Choroid plexus epithelial cell (primary cell): Measurements from ENCODE around the gene INHA.

Experiments
- DNase-seq: peaks from one replicate; pipeline ENCODE4 v3.0.0-alpha.2; 2010; ENCODE audit warnings: low read depth
- H3K4me3 ChIP-seq: 2 replicates; pipeline ENCODE4 v1.5.1; 2011; ENCODE audit warnings: low read depth, mild to moderate bottlenecking, control low read depth, low read length, moderate library complexity
- TF ChIP-seq, protein P1 (sequence below): conservative IDR thresholded peaks from 2 replicates; pipeline ENCODE4 v1.5.1; 2011; ENCODE audit warnings: low read depth, mild to moderate bottlenecking, control low read depth, inconsistent platforms, low read length, moderate library complexity

The INHA gene

GRCh38 chr2:219547621-219548020 lies 24.5 kb upstream of the INHA start:
- no peak for DNase-seq
- H3K4me3 ChIP-seq = no peak overlapping the region
- TF ChIP-seq, protein P1, sequence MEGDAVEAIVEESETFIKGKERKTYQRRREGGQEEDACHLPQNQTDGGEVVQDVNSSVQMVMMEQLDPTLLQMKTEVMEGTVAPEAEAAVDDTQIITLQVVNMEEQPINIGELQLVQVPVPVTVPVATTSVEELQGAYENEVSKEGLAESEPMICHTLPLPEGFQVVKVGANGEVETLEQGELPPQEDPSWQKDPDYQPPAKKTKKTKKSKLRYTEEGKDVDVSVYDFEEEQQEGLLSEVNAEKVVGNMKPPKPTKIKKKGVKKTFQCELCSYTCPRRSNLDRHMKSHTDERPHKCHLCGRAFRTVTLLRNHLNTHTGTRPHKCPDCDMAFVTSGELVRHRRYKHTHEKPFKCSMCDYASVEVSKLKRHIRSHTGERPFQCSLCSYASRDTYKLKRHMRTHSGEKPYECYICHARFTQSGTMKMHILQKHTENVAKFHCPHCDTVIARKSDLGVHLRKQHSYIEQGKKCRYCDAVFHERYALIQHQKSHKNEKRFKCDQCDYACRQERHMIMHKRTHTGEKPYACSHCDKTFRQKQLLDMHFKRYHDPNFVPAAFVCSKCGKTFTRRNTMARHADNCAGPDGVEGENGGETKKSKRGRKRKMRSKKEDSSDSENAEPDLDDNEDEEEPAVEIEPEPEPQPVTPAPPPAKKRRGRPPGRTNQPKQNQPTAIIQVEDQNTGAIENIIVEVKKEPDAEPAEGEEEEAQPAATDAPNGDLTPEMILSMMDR = no peak

DNA sequence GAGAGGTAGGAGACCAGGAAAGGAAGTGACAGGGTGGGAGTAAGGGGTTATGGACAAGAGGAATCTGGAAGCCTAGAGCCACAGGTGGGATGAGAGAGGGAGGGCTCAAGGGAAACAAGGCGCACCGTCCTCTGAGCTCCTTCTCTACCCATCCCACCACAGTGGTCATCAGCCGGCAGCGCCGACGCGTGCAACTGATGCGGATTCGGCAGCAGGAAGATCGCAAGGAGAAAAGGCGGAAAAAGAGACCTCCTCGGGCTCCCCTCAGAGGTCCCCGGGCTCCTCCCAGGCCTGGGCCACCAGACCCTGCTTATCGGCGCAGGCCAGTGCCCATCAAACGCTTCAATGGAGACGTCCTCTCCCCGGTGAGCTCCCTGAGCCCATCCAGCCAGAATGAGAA lies 23.1 kb upstream of the INHA start:
- H3K4me3 ChIP-seq = no peak overlapping the region
- DNase-seq = no peak
- TF ChIP-seq, protein P1 = no peak

DNA sequence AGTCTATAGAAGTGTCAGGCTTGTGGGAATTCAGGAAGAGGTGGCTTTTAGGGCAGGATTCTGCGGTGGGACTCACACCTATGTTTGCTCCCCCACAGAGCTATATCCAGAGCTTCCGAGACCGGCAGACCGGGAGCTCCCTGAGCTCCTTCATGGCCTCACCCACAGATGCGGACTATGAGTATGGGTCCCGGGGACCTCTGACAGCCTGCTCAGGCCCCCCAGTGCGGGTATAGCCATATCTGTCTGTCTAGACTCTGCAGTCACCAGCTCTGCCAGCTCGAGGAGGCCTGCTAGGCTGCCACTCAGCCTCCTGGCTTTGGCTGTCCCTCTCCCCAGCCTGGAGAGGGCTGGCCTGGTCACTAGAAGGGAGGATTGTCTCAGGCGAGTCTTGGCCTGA lies 22.5 kb upstream of the INHA start:
- DNase-seq = no peak
- no peak overlapping the region for H3K4me3 ChIP-seq
- TF ChIP-seq, protein P1 = no peak

DNA sequence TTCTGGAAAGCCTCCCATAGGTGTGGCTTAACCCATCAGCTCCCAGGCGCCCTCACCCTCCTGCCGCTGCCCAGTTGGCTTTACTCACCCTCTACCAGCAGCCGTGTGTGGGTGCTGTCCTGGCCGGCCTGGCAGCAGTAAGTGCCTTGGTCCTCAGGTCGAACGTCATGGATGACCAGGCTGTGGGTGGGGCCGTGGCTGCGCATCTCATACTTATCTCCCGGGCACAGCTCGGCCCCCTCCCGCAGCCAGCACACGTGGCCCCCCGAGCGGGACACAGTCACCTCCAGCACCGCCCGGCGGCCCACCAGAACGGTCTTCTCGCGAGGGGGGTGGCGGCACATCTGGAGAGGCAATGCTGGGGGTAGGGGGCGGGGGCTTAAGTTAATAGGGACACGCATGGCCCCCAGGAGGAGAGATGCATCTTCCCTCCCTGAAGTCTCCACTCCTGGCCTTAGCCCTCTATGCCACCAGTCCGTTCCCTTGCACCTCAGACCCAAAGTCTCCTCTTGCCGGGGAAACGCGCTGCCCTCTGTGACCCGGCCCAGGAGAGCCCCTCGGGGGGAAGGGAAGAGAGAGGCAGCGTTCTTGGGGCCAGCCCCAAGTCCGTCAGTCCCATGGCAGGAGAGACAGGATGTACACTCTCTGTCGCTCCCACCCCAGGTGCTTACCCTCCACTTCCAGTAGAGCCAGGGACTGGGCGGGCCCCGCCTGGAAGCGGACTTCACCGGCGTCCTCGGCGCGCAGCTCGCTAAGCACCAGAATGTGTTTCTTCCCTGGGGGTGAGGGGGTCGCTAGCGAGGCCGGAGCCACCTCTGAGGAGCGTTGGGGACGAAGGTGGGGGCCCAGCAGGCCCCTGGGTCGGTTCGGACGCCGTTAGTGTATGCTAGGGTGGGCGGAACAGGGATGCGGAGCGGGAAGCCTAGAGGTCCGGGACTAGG lies 20.4 kb upstream of the INHA start:
- DNase-seq = peak; percentile 20
- peak overlapping the region; percentile 69 for H3K4me3 ChIP-seq
- TF ChIP-seq, protein P1 = no peak

GRCh38 chr2:219552382-219553167 lies 19.5 kb upstream of the INHA start:
- H3K4me3 ChIP-seq = peak overlapping the region; percentile 69
- peak; percentile 77 for DNase-seq
- TF ChIP-seq, protein P1 = no peak

DNA sequence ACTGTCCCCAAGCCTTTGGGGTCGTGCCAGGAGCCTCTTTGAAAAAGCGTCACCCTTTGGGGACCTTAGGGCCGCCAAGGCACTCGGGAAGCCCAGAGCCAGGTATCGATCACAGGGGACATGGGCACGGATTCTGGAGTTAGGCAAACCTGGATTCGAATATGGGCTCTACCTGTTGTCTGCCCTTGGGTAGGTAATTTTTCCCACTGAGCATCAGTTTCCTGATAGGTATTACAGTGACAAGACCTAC lies 19.0 kb upstream of the INHA start:
- TF ChIP-seq, protein P1 = no peak
- no peak for DNase-seq
- no peak overlapping the region for H3K4me3 ChIP-seq
